WERI-Rb-1 (cell line): ENCODE results near the gene GSK3A.
A peak's percentile ranks its signal among the peaks of the same experiment; 100 is the strongest.

Experiments
- DNase-seq: peaks from one replicate; pipeline ENCODE4 v3.0.0-alpha.2; 2020
- H3K27ac ChIP-seq: fragments of 250-450 bp; sonication (Bioruptor Pico); 2 replicates; pipeline ENCODE4 v1.5.1; 2020; ENCODE audit warnings: mild to moderate bottlenecking, moderate library complexity
- H3K27me3 ChIP-seq: fragments of 250-450 bp; sonication (Bioruptor Pico); 2 replicates; pipeline ENCODE4 v1.5.1; 2021; ENCODE audit warnings: mild to moderate bottlenecking, low read depth, moderate library complexity; ENCODE audit not compliant: insufficient read depth, severe bottlenecking
- H3K36me3 ChIP-seq: fragments of 250-450 bp; sonication (Bioruptor Pico); 2 replicates; pipeline ENCODE4 v1.5.1; 2020; ENCODE audit warnings: mild to moderate bottlenecking, moderate library complexity
- H3K4me3 ChIP-seq: 2 replicates; pipeline ENCODE4 v1.5.1; 2011; ENCODE audit warnings: low read depth, mild to moderate bottlenecking, control low read depth, low read length
- H3K9me3 ChIP-seq: fragments of 250-450 bp; sonication (Bioruptor Pico); 2 replicates; pipeline ENCODE4 v1.5.1; 2021; ENCODE audit warnings: mild to moderate bottlenecking, moderate library complexity; ENCODE audit not compliant: severe bottlenecking
- TF ChIP-seq, protein P1 (sequence below): IDR thresholded peaks from 2 replicates; pipeline ENCODE4 v1.5.1; 2011; ENCODE audit warnings: low read depth, mild to moderate bottlenecking, control low read depth, inconsistent platforms, low read length

Gene GSK3A

DNA sequence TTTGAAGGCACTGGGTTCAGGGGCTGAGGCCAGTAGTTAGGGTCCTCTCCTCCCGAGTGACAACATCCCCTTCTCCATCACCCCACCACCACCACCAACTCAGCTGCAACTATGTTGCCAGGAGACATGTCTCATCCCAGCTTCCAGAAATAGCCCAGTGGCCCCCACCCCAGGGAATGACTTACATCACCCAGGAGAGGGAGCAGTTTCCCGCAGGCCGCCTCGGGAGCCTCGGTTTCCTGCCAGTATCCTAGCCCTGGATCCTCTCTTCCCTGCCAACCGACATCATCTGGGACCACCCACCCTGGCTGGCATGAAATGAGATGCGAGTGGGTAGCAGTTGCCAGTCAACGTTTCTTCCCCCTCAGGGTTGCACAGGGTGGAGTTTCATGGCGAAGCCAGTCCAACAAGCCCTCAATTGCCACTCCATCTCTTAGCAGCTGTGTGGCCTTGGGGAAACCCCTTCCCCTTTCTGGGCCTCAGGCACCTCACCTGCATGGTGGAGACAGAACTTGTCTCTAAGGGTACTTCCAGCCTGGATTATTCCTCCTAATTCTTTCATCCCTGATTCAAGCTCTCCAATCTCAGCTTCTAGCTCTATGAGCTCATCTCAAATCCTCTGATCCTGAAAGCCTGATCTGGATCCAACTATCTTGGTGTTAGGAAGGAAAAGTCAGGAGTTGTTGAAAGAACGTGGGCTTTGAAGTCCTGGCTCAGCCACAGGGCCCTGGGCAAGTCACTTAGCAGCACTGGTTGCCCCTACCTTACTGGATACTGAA, 3.9 kb upstream of the GSK3A start:
- peaks cover 20% of the 10 kb centered on the region for H3K36me3 ChIP-seq
- TF ChIP-seq, protein P1, sequence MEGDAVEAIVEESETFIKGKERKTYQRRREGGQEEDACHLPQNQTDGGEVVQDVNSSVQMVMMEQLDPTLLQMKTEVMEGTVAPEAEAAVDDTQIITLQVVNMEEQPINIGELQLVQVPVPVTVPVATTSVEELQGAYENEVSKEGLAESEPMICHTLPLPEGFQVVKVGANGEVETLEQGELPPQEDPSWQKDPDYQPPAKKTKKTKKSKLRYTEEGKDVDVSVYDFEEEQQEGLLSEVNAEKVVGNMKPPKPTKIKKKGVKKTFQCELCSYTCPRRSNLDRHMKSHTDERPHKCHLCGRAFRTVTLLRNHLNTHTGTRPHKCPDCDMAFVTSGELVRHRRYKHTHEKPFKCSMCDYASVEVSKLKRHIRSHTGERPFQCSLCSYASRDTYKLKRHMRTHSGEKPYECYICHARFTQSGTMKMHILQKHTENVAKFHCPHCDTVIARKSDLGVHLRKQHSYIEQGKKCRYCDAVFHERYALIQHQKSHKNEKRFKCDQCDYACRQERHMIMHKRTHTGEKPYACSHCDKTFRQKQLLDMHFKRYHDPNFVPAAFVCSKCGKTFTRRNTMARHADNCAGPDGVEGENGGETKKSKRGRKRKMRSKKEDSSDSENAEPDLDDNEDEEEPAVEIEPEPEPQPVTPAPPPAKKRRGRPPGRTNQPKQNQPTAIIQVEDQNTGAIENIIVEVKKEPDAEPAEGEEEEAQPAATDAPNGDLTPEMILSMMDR: peak; percentile 50
- H3K27me3 ChIP-seq: no peaks in the 10 kb centered on the region
- peak; percentile 69 for DNase-seq
- H3K4me3 ChIP-seq: no peak overlapping the region
- H3K27ac ChIP-seq: peak overlapping the region; percentile 38; the same call in 1 of the 2 replicates
- no peaks in the 10 kb centered on the region for H3K9me3 ChIP-seq

DNA sequence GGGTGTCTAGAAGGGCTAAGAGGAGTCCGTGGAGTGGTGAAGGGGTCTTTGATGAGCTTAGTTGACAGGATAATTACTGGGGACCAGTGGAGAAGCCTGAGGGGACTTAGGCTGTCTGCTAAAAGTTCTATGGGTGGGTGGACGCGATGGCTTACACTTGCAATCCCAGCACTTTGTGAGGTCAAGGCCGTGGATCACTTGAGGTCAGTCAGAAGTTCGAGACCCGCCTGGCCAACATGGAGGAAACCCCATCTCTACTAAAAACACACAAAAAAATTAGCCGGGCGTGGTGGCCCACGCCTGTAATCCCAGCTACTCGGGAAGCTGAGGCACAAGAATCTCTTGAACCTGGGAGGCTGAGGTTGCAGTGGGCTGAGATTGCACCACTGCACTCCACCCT, 2.8 kb upstream of the GSK3A start:
- Histone ChIP-seq H3K27ac (no peak overlapping the region; the same call in 1 of the 2 replicates), H3K36me3 (peaks cover 21% of the 10 kb centered on the region), H3K9me3 (no peaks in the 10 kb centered on the region), H3K27me3 (no peaks in the 10 kb centered on the region), H3K4me3 (no peak overlapping the region)
- no peak for DNase-seq
- TF ChIP-seq, protein P1: no peak

DNA sequence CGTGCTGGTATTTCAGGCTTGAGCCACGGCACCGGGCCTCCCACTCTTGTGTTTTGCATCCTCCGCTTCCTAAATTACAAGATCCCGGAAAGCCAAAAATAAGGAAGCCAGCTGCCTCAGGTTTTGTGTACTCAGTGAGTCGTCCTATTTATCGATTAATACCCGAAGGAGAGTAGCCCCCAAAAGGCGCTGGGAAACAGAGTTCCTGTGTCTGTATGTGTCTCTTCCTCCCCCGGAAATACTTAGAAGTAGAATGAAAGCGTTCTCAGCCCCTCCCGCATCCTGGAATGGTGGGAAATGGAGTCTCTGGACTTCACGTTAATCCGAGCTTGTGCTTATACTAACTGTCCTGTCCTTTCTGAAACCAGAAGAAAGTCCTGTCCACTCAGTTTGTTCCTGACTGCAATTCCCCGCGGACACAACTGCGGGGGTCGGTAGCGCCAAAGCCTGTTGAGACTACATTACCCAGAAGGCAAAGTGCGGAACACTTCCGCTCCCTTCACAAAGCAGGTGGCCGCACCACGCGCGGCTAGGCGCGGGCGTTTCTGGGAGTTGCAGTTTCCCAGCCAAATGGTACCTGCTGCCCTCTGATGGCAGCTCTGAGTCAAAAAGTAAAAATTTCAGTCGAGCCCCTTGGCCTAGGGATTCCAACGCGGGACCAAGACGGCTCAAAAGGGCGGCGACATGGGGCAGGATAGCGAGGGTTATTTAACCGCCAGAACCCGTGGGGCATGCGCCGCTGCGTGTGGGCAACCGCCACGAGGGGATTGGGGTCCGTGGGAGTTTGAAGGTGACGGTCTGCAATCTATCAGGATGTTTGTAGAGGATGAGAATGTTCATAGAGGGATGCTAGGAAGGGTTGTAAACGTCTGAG, 2.2 kb upstream of the GSK3A start:
- no peaks in the 10 kb centered on the region for H3K9me3 ChIP-seq
- no peaks in the 10 kb centered on the region for H3K27me3 ChIP-seq
- H3K4me3 ChIP-seq: peak overlapping the region; percentile 47
- H3K27ac ChIP-seq: peak overlapping the region; percentile 87
- TF ChIP-seq, protein P1: peak; percentile 38; the same call in 1 of the 2 replicates
- peaks cover 22% of the 10 kb centered on the region for H3K36me3 ChIP-seq
- DNase-seq: peak; percentile 93

GRCh38 chr19:42242069-42242511, 312 bp downstream of the GSK3A start:
- Histone ChIP-seq H3K36me3 (peaks cover 30% of the 10 kb centered on the region), H3K9me3 (no peaks in the 10 kb centered on the region), H3K27me3 (no peaks in the 10 kb centered on the region), H3K4me3 (peak overlapping the region; percentile 91), H3K27ac (peak overlapping the region; percentile 86)
- peak; percentile 17 for DNase-seq
- TF ChIP-seq, protein P1: no peak

DNA sequence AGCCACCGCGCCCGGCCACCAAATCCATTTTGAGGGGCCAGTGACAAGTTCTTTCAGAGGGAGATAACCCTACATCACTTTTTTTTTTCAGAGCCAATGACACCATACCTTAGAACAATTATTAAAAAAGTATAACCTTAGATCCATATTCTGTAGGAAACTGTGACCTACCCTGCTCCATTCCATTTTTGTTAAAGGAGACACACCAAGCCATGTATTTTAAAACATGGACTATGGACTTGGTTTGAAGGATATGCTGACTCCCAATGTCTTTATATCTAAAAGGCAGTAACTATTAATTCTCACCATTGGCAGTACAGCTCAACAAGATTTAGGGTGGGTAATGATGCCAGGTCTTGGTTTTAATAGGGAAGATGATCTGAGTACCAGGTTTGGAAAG, 1.1 kb downstream of the GSK3A start:
- Histone ChIP-seq H3K27ac (no peak overlapping the region), H3K4me3 (peak overlapping the region; percentile 91), H3K27me3 (no peaks in the 10 kb centered on the region), H3K36me3 (peaks cover 38% of the 10 kb centered on the region), H3K9me3 (no peaks in the 10 kb centered on the region)
- no peak for DNase-seq
- TF ChIP-seq, protein P1: no peak
